Embryonic facial prominence (tissue), 1 donor: ENCODE results near the gene ZNF148.

Experiments
- DNase-seq: peaks from one replicate; pipeline ENCODE4 v3.0.0-alpha.2; 2016; ENCODE audit errors: extremely low spot score

The ZNF148 gene

GRCh38 chr3:125191256-125191655 is 183.9 kb downstream of the ZNF148 start:
- DNase-seq: no peak

- DNase-seq: no peak
Observed at GRCh38 chr3:125190786-125191185, 184.3 kb downstream of the ZNF148 start.

GRCh38 chr3:125189378-125190165 is 185.6 kb downstream of the ZNF148 start:
- DNase-seq: no peak

- DNase-seq: no peak
Observed at GRCh38 chr3:125188955-125189354, 186.2 kb downstream of the ZNF148 start.

- DNase-seq: no peak
Observed at GRCh38 chr3:125187599-125187910, 187.6 kb downstream of the ZNF148 start.

GRCh38 chr3:125186800-125187598 is 188.1 kb downstream of the ZNF148 start:
- no peak for DNase-seq

- DNase-seq: no peak
Observed at GRCh38 chr3:125186261-125186787, 188.8 kb downstream of the ZNF148 start.

GRCh38 chr3:125185805-125186204 is 189.3 kb downstream of the ZNF148 start:
- DNase-seq: no peak

- DNase-seq: no peak
Observed at GRCh38 chr3:125179884-125180240, 195.3 kb downstream of the ZNF148 start.

GRCh38 chr3:125179143-125179883 is 195.8 kb downstream of the ZNF148 start:
- no peak for DNase-seq

GRCh38 chr3:125177746-125178145 is 197.4 kb downstream of the ZNF148 start:
- DNase-seq: no peak
